Breast epithelium (tissue), 4 donors: ENCODE measurements around the gene CFL2. TPM values are rescaled to one million over a fixed set of nuclear protein-coding genes. Genes with fewer than 3 reads are reported as not detected.
"Not testable (repeated sequence)": the region's sequence is repeated elsewhere in the genome, so short reads cannot be mapped to it uniquely, and the experiment has no call there.

Experiments used
- DNase-seq, 2 donors: peaks; one replicate each; pipeline ENCODE4 v3.0.0-alpha.2; 2019; ENCODE audit warnings: low spot score in 2 of 2
- H3K27ac ChIP-seq, 2 donors: fragments of 200-600 bp; sonication (generic) in 1 of 2; one replicate each; pipeline ENCODE4 v1.5.1; 2016 to 2019; ENCODE audit warnings: mild to moderate bottlenecking in 1 of 2
- H3K27me3 ChIP-seq, 2 donors: fragments of 200-600 bp; sonication (generic) in 1 of 2; one replicate each; pipeline versions ENCODE4 v1.5.1 to v1.6.0; 2017 to 2019; ENCODE audit warnings: control low read depth in 1 of 2, mild to moderate bottlenecking in 1 of 2
- H3K36me3 ChIP-seq: fragments of 200-600 bp; one replicate; pipeline ENCODE4 v1.5.1; 2019
- H3K4me1 ChIP-seq, 2 donors: fragments of 200-600 bp; sonication (generic); one replicate each; pipeline ENCODE4 v1.5.1; 2016 to 2019; ENCODE audit warnings: control low read depth in 1 of 2
- H3K4me3 ChIP-seq, 3 donors: fragments of 200-600 bp; sonication (generic); 1 replicate in 2 of 3; 2 replicates in 1 of 3; pipeline ENCODE4 v1.5.1; 2016 to 2019; ENCODE audit warnings: mild to moderate bottlenecking in 3 of 3, moderate library complexity in 2 of 3
- H3K9me3 ChIP-seq, 2 donors: fragments of 200-600 bp; sonication (generic) in 1 of 2; one replicate each; pipeline ENCODE4 v1.5.1; 2016 to 2019; ENCODE audit warnings: control low read depth in 1 of 2
- POLR2A ChIP-seq: fragments of 450-650 bp; IDR thresholded peaks from one replicate; pipeline ENCODE4 v1.6.1; 2016; ENCODE audit warnings: antibody characterized with exemption, mild to moderate bottlenecking, moderate library complexity
- POLR2AphosphoS5 ChIP-seq, 3 donors: sonication (generic); formaldehyde crosslinking; IDR thresholded peaks; one replicate each; pipeline ENCODE4 v1.6.1; 2017; ENCODE audit warnings: antibody characterized with exemption in 3 of 3
- intact Hi-C: fragments of 100-400 bp; cut with DNase I; formaldehyde crosslinking; loops from one replicate; pipeline ENCODE4 v1.15.1; 2023; ENCODE audit warnings: low total_unique reads
- total RNA-seq, 3 donors: library from RNA; depleted of rRNA; stranded (reverse); fragments of >200 nt; gene quantifications; one replicate each; pipeline ENCODE4 v1.1.0, GENCODE V29; 2016
- TF ChIP-seq, protein P1 (sequence below), 3 donors: fragments of 450-650 bp; IDR thresholded peaks; one replicate each; pipeline ENCODE4 v1.5.1; 2016 to 2017; ENCODE audit warnings: antibody characterized with exemption in 3 of 3, mild to moderate bottlenecking in 3 of 3, moderate library complexity in 3 of 3

Gene CFL2
- total RNA-seq, 3 donors from 2014 or later = 28.8 to 75.2 (median 34.4) TPM

GRCh38 chr14:34700622-34701130, 13.7 kb downstream of the CFL2 start:
- H3K27ac ChIP-seq = no peak overlapping the region
- no peak for DNase-seq
- intact Hi-C loops = no loop called here
- TF ChIP-seq POLR2AphosphoS5 (IDR thresholded peaks at IDR 0.05) (no peak), POLR2A (no peak)
- TF ChIP-seq, protein P1, sequence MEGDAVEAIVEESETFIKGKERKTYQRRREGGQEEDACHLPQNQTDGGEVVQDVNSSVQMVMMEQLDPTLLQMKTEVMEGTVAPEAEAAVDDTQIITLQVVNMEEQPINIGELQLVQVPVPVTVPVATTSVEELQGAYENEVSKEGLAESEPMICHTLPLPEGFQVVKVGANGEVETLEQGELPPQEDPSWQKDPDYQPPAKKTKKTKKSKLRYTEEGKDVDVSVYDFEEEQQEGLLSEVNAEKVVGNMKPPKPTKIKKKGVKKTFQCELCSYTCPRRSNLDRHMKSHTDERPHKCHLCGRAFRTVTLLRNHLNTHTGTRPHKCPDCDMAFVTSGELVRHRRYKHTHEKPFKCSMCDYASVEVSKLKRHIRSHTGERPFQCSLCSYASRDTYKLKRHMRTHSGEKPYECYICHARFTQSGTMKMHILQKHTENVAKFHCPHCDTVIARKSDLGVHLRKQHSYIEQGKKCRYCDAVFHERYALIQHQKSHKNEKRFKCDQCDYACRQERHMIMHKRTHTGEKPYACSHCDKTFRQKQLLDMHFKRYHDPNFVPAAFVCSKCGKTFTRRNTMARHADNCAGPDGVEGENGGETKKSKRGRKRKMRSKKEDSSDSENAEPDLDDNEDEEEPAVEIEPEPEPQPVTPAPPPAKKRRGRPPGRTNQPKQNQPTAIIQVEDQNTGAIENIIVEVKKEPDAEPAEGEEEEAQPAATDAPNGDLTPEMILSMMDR (IDR thresholded peaks at IDR 0.05) = no peak
- no peaks in the 10 kb centered on the region for H3K36me3 ChIP-seq
- H3K4me1 ChIP-seq = no peaks in the 10 kb centered on the region
- no peaks in the 10 kb centered on the region for H3K9me3 ChIP-seq
- H3K27me3 ChIP-seq = no peaks in the 10 kb centered on the region
- no peak overlapping the region for H3K4me3 ChIP-seq

DNA sequence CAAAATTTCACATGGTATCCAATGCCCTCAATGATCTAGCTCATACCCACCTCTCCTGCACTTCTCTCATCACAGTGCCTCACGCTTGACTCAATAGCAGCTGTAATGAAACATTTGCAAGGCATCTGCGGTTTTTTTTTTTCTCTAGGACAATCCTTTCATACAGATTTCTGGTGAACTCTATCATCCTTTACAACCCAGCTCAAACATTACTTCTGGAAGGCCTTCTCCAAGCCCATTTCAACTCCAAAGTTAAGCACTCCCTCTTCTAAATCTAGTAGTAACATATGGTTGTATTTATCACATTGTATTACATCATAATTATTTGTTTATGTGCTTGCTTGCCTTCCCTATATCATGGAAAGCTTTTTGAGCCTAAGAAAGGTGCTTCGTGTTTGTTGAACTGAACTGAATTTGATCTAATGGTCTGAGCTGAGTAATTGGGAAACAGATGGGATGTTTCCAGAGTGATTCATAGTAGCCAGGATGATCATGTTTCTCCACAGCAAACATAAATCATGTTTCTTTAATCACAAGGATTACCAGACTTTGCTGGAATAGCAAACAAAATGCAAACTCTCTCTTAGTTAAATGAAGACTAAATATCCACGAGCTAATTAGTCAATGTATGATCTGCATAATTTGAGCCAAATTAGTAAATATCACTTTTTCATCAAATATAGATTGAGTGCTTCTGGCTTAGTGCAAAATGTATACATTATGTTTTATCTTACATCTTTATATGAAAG, 14.3 kb downstream of the CFL2 start:
- H3K27me3 ChIP-seq = no peaks in the 10 kb centered on the region
- H3K4me3 ChIP-seq = no peak overlapping the region
- no peaks in the 10 kb centered on the region for H3K36me3 ChIP-seq
- H3K9me3 ChIP-seq = no peaks in the 10 kb centered on the region
- DNase-seq = no peak
- TF ChIP-seq POLR2AphosphoS5 (IDR thresholded peaks at IDR 0.05) (no peak), POLR2A (no peak)
- TF ChIP-seq, protein P1 (IDR thresholded peaks at IDR 0.05) = no peak
- no peak overlapping the region for H3K27ac ChIP-seq
- no peaks in the 10 kb centered on the region for H3K4me1 ChIP-seq
- intact Hi-C loops = no loop called here

GRCh38 chr14:34694216-34694615, 20.2 kb downstream of the CFL2 start:
- intact Hi-C loops, H3K4me3 ChIP-seq, H3K9me3 ChIP-seq, H3K27ac ChIP-seq, H3K4me1 ChIP-seq, H3K27me3 ChIP-seq, H3K36me3 ChIP-seq, DNase-seq: not testable (repeated sequence)

DNA sequence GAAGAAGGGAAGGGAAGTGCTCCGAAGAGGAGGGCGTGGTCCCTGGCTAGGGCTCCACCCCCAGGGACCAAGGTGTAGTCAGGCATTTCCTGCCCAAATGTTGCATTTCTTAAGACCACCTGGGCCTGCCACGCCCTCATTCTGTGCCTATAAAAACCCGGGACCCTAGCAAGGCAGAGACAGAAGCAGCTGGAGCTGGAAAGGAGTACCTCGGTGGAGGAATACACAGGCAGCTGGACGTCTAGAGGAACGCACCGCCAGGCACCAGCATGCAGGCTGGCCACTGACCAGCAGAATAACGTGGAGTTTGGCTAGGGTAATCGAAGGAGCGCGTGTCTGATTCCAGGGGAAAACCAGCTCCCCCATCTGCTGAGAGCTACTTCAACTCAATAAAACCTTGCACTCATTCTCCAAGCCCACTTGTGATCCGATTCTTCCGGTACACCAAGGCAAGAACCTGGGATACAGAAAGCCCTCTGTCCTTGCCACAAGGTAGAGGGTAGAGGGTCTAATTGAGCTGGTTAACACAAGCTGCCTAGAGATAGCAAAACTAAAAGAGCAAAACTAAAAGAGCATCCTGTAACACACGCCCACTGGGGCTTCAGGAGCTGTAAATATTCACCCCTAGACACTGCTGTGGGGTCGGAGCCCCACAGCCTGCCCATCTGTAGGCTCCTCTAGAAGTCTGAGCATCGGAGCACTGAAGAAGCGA, 21.0 kb downstream of the CFL2 start:
- Histone ChIP-seq H3K9me3 (no peaks in the 10 kb centered on the region), H3K27me3 (no peaks in the 10 kb centered on the region), H3K27ac (no peak overlapping the region), H3K4me1 (no peaks in the 10 kb centered on the region), H3K4me3 (peak overlapping the region; percentile 16 to 60 (median 41)), H3K36me3 (no peaks in the 10 kb centered on the region)
- intact Hi-C loops = no loop called here
- TF ChIP-seq POLR2AphosphoS5 (IDR thresholded peaks at IDR 0.05) (peak in 1 of 3 donors; percentile 15), POLR2A (no peak)
- no peak for DNase-seq

- no peaks in the 10 kb centered on the region for H3K36me3 ChIP-seq
- intact Hi-C loops = no loop called here
- no peaks in the 10 kb centered on the region for H3K27me3 ChIP-seq
- TF ChIP-seq POLR2AphosphoS5 (IDR thresholded peaks at IDR 0.05) (no peak), POLR2A (no peak)
- TF ChIP-seq, protein P1 (IDR thresholded peaks at IDR 0.05) = no peak
- no peak overlapping the region for H3K27ac ChIP-seq
- no peak for DNase-seq
- H3K4me3 ChIP-seq = peak overlapping the region; percentile 16 to 60 (median 41)
- H3K4me1 ChIP-seq = no peaks in the 10 kb centered on the region
- H3K9me3 ChIP-seq = no peaks in the 10 kb centered on the region
These were observed 21.5 kb downstream of the CFL2 start for GRCh38 chr14:34692898-34693227.

GRCh38 chr14:34692348-34692747, 22.0 kb downstream of the CFL2 start:
- no peak for TF ChIP-seq POLR2A
- TF ChIP-seq, protein P1 (IDR thresholded peaks at IDR 0.05) = no peak
- TF ChIP-seq POLR2AphosphoS5 (IDR thresholded peaks at IDR 0.05) = no peak
- Histone ChIP-seq H3K4me3 (no peak overlapping the region), H3K27ac (no peak overlapping the region), H3K27me3 (no peaks in the 10 kb centered on the region), H3K9me3 (no peaks in the 10 kb centered on the region), H3K4me1 (no peaks in the 10 kb centered on the region), H3K36me3 (no peaks in the 10 kb centered on the region)
- DNase-seq = no peak
- intact Hi-C loops = no loop called here
